ENCODE results near the gene SNCA. TPM values are rescaled to one million over a fixed set of nuclear protein-coding genes. Genes with fewer than 3 reads are reported as not detected.

The SNCA gene
- total RNA-seq, 1 donor = 3.5 TPM

GRCh38 chr4:89739311-89739988, 97.5 kb downstream of the SNCA start:
- H3K4me3 ChIP-seq (ENCODE audit: low read depth, low read length) = no peak overlapping the region
- no peak for DNase-seq (ENCODE audit: low read depth)
- TF ChIP-seq CTCF (IDR thresholded peaks at IDR 0.05; ENCODE audit: insufficient read depth, low read depth, low read length) = no peak

- DNase-seq (ENCODE audit: low read depth) = no peak
- no peak for TF ChIP-seq CTCF (IDR thresholded peaks at IDR 0.05; ENCODE audit: insufficient read depth, low read depth, low read length)
- no peak overlapping the region for H3K4me3 ChIP-seq (ENCODE audit: low read depth, low read length)
Measured at GRCh38 chr4:89737888-89738287, 99.1 kb downstream of the SNCA start.

GRCh38 chr4:89733946-89734345, 103.0 kb downstream of the SNCA start:
- no peak for TF ChIP-seq CTCF (IDR thresholded peaks at IDR 0.05; ENCODE audit: insufficient read depth, low read depth, low read length)
- H3K4me3 ChIP-seq (ENCODE audit: low read depth, low read length) = no peak overlapping the region
- no peak for DNase-seq (ENCODE audit: low read depth)

- TF ChIP-seq CTCF (IDR thresholded peaks at IDR 0.05; ENCODE audit: insufficient read depth, low read depth, low read length) = no peak
- no peak overlapping the region for H3K4me3 ChIP-seq (ENCODE audit: low read depth, low read length)
Measured at GRCh38 chr4:89727238-89727637, 109.7 kb downstream of the SNCA start.

GRCh38 chr4:89725268-89725667, 111.7 kb downstream of the SNCA start:
- no peak overlapping the region for H3K4me3 ChIP-seq (ENCODE audit: low read depth, low read length)
- TF ChIP-seq CTCF (IDR thresholded peaks at IDR 0.05; ENCODE audit: insufficient read depth, low read depth, low read length) = no peak
- no peak for DNase-seq (ENCODE audit: low read depth)

More at GRCh38 chr4:89727238-89727637, 109.7 kb downstream of the SNCA start:
- DNase-seq (ENCODE audit: low read depth) = no peak

GRCh38 chr4:89724716-89725115, 112.2 kb downstream of the SNCA start:
- TF ChIP-seq CTCF (IDR thresholded peaks at IDR 0.05; ENCODE audit: insufficient read depth, low read depth, low read length) = no peak
- H3K4me3 ChIP-seq (ENCODE audit: low read depth, low read length) = no peak overlapping the region
- DNase-seq (ENCODE audit: low read depth) = peak; percentile 22

GRCh38 chr4:89723096-89723495, 113.9 kb downstream of the SNCA start:
- H3K4me3 ChIP-seq (ENCODE audit: low read depth, low read length) = no peak overlapping the region
- no peak for DNase-seq (ENCODE audit: low read depth)
- TF ChIP-seq CTCF (IDR thresholded peaks at IDR 0.05; ENCODE audit: insufficient read depth, low read depth, low read length) = no peak
